Measurements from ENCODE around the gene KAT2A. TPM values are rescaled to one million over a fixed set of nuclear protein-coding genes. Genes with fewer than 3 reads are reported as not detected.

Gene KAT2A
- polyA plus RNA-seq (2013) = 51.6 TPM

DNA sequence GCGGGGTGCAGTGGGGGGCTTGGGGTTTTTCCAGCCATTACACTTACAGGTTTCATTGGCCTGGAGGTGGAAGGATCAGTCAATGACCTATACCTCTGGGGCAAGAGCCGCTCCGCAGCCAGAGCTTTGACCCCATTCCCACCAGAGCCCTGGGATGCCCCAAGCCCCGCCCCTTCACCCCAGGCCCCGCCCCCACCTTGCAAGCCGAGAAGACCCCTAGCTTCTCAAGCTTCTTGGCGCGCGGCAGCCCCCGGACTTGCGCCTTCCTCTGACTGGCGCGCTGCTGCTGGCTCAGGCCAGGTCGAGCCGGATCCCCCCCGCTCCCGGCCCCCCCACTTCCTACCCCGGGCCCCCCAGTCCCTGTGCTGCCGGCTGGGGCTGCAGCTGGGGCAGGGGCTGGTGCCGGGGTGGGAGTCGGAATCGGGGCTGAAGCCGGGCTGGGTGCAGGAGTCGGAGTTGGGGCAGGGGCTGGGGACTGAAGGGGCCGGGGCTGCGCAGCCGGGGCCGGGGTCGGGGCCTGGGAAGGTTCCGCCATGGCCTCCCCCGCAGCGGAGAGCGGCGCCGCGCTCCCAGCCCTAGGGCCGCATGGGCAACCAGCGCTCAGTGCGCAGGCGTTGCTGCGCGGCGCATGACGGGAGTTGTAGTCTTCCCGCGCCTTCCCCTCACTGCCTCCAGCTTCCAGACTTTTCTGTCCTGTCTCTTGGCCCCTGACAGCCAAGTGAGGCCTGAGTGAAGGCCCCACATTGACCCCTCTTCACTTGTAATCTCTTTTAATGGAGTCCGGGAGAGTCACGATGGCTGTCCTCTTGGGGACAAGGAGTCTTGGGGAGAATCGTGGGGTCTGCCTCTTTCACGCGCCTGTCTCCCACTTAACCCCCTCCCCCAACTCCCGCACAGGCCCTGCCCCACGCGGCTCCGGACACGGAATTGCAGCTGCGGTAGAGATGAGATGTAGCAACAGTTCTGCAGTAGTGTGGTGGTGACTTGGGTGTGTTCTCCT is at the start of gene KAT2A:
Gene KAT2A, minus strand, starts transcription at position 598 of the 1,000 bp plus-strand sequence. Its CDS starts 63 bp downstream, at position 535.
- peak within 1 kb of the TSS in 1 of 2 experiments; percentile 54 for H3K27ac ChIP-seq (ENCODE audit: insufficient read depth in 1 of 2, low read depth in 1 of 2, low read length in 2 of 2, poor library complexity in 1 of 2, severe bottlenecking in 2 of 2)
- peaks cover 0 to 15% (median 13%) of the 10 kb centered on the region in 4 experiments for H3K4me1 ChIP-seq (ENCODE audit: control extremely low read depth in 1 of 4, control insufficient read depth in 4 of 4, insufficient read depth in 4 of 4, low read length in 3 of 4)
- no peaks in the 10 kb centered on the region for H3K27me3 ChIP-seq (replicated peaks in 2 of 5; ENCODE audit: control insufficient read depth in 4 of 5, insufficient read depth in 5 of 5, low read length in 4 of 5)
- H3K36me3 ChIP-seq (ENCODE audit: control insufficient read depth in 4 of 4, insufficient read depth in 4 of 4, low read length in 3 of 4) = peaks cover 2 to 43% (median 30%) of the 10 kb centered on the region in 4 experiments
- H3K4me3 ChIP-seq (ENCODE audit: control insufficient read depth in 1 of 7, extremely low read depth in 1 of 7, insufficient read depth in 4 of 7, low read depth in 2 of 7, low read length in 6 of 7) = peak within 1 kb of the TSS; percentile 8 to 72 (median 57)
- ChIA-PET POLR2A (interaction anchor here (0.6 to 1.4 kb wide), 4 partner anchors 10 to 103 kb away, joined by 3 to 9 read pairs (median 3); partner anchors contain the start of gene DNAJC7), CTCF (interaction anchor here (0.6 to 21.8 kb wide), 17 partner anchors 9 to 159 kb away, joined by 3 to 381 read pairs (median 3); partner anchors contain the start of genes DHX58, DNAJC7, KCNH4 and NKIRAS2)
- 2% methylated on average over 24 of the region's 57 CpGs for whole genome bisulfite sequencing (ENCODE audit: insufficient coverage)
- DNase-seq = peak; percentile 56 to 77 (median 69)
- no peaks in the 10 kb centered on the region for H3K9me3 ChIP-seq (ENCODE audit: control extremely low read depth in 1 of 5, control insufficient read depth in 4 of 5, insufficient read depth in 2 of 5, low read depth in 1 of 5, low read length in 4 of 5)

DNA sequence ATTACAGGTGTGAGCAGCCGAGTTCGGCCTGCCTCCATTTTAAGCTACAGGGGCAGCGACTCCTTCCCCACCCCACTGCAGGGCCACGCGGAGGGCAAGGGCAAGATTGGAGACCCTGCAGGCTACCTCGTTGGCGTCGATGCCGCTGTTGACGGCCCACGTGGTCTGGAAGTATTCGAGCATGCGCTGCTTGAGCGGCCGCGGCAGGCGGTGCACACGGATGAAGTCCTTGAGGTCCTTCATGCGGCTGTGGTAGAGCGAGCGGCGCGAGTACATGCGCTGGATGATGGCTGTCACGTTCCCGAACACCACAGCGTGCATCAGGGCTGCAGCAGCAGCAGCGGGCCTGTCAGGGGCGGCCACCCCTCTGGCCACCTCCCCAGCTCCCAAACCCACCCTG is 48.2 kb upstream of the KAT2A start:
- no peaks in the 10 kb centered on the region for H3K27me3 ChIP-seq (replicated peaks in 2 of 5; ENCODE audit: control insufficient read depth in 4 of 5, insufficient read depth in 5 of 5, low read length in 4 of 5)
- WGBS (ENCODE audit: insufficient coverage) = 97% methylated on average over 29 of the region's 29 CpGs
- DNase-seq = no peak
- no peaks in the 10 kb centered on the region for H3K36me3 ChIP-seq (ENCODE audit: control insufficient read depth in 4 of 4, insufficient read depth in 4 of 4, low read length in 3 of 4)
- CTCF ChIA-PET = no interaction called here
- H3K4me3 ChIP-seq (ENCODE audit: control insufficient read depth in 1 of 7, extremely low read depth in 1 of 7, insufficient read depth in 4 of 7, low read depth in 2 of 7, low read length in 6 of 7) = no peak overlapping the region
- no peaks in the 10 kb centered on the region for H3K9me3 ChIP-seq (ENCODE audit: control extremely low read depth in 1 of 5, control insufficient read depth in 4 of 5, insufficient read depth in 2 of 5, low read depth in 1 of 5, low read length in 4 of 5)
- H3K4me1 ChIP-seq (ENCODE audit: control extremely low read depth in 1 of 4, control insufficient read depth in 4 of 4, insufficient read depth in 4 of 4, low read length in 3 of 4) = peaks cover 0 to 2% (median 0%) of the 10 kb centered on the region in 4 experiments
- POLR2A ChIA-PET = no interaction called here
- no peak overlapping the region for H3K27ac ChIP-seq (ENCODE audit: insufficient read depth in 1 of 2, low read depth in 1 of 2, low read length in 2 of 2, poor library complexity in 1 of 2, severe bottlenecking in 2 of 2)

DNA sequence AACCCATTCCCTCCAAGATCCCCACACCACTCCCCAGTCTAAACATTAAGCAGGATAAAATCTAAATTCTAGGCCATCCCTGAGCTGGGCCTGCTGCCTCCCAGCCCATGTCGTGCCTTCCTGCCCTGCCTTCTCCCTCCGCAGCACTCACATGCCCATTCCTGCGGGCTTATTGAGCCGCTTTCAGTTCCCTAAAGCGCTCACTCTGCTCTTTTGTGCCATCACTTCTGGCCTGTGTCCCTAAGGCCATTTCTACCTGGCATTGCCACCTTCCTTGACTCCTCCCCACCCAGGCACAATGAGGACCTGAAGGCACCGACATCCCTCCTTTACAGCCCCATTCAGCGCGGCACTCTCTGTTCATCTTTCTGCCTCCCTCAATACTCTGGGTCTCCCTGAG is 46.6 kb upstream of the KAT2A start:
- no peaks in the 10 kb centered on the region for H3K9me3 ChIP-seq (ENCODE audit: control extremely low read depth in 1 of 5, control insufficient read depth in 4 of 5, insufficient read depth in 2 of 5, low read depth in 1 of 5, low read length in 4 of 5)
- no peaks in the 10 kb centered on the region for H3K36me3 ChIP-seq (ENCODE audit: control insufficient read depth in 4 of 4, insufficient read depth in 4 of 4, low read length in 3 of 4)
- H3K4me3 ChIP-seq (ENCODE audit: control insufficient read depth in 1 of 7, extremely low read depth in 1 of 7, insufficient read depth in 4 of 7, low read depth in 2 of 7, low read length in 6 of 7) = no peak overlapping the region
- ChIA-PET POLR2A (interaction anchor here (1.6 kb wide), 1 partner anchor 12 kb away, joined by 4 read pairs; no protein-coding TSS in a partner anchor), CTCF (interaction anchor here (1.9 kb wide), 1 partner anchor 23 kb away, joined by 4 read pairs; no protein-coding TSS in a partner anchor)
- H3K27ac ChIP-seq (ENCODE audit: insufficient read depth in 1 of 2, low read depth in 1 of 2, low read length in 2 of 2, poor library complexity in 1 of 2, severe bottlenecking in 2 of 2) = no peak overlapping the region
- WGBS (ENCODE audit: insufficient coverage) = 93% methylated on average over 7 of the region's 8 CpGs
- H3K27me3 ChIP-seq (replicated peaks in 2 of 5; ENCODE audit: control insufficient read depth in 4 of 5, insufficient read depth in 5 of 5, low read length in 4 of 5) = no peaks in the 10 kb centered on the region
- no peak for DNase-seq
- peaks cover 0 to 2% (median 0%) of the 10 kb centered on the region in 4 experiments for H3K4me1 ChIP-seq (ENCODE audit: control extremely low read depth in 1 of 4, control insufficient read depth in 4 of 4, insufficient read depth in 4 of 4, low read length in 3 of 4)

DNA sequence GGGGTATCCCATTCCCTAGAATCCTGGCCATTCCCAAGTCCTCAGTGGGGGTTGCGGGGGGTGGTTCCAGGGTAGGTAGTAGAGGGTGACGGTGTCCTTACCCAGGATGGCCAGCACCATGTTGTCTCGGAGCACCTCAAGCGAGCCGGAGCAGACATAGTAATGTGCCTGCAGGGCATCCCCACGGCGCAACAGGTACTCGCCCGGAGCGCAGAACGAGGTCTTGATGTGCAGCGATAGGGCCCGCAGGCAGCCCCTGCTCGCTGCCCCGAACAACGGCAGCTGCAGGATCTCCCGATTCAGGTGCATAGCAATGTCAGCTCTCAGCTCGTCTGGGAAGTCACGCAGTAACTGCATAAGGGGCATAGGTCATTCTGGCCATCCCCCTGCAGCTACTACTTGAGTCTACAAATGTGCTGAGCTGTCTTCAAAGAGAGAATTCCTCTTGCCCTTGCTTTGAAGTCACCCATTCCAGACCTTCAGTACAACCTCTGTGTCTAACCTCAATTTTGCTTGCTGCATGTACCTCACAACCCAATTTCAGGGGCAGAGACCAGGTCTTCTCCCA is 45.1 kb upstream of the KAT2A start:
- WGBS (ENCODE audit: insufficient coverage) = 98% methylated on average over 18 of the region's 19 CpGs
- Histone ChIP-seq H3K27ac (ENCODE audit: insufficient read depth in 1 of 2, low read depth in 1 of 2, low read length in 2 of 2, poor library complexity in 1 of 2, severe bottlenecking in 2 of 2) (no peak overlapping the region), H3K27me3 (replicated peaks in 2 of 5; ENCODE audit: control insufficient read depth in 4 of 5, insufficient read depth in 5 of 5, low read length in 4 of 5) (no peaks in the 10 kb centered on the region), H3K4me1 (ENCODE audit: control extremely low read depth in 1 of 4, control insufficient read depth in 4 of 4, insufficient read depth in 4 of 4, low read length in 3 of 4) (no peaks in the 10 kb centered on the region), H3K36me3 (ENCODE audit: control insufficient read depth in 4 of 4, insufficient read depth in 4 of 4, low read length in 3 of 4) (no peaks in the 10 kb centered on the region), H3K9me3 (ENCODE audit: control extremely low read depth in 1 of 5, control insufficient read depth in 4 of 5, insufficient read depth in 2 of 5, low read depth in 1 of 5, low read length in 4 of 5) (no peaks in the 10 kb centered on the region), H3K4me3 (ENCODE audit: control insufficient read depth in 1 of 7, extremely low read depth in 1 of 7, insufficient read depth in 4 of 7, low read depth in 2 of 7, low read length in 6 of 7) (no peak overlapping the region)
- POLR2A ChIA-PET = no interaction called here
- CTCF ChIA-PET = interaction anchor here (0.7 to 1.9 kb wide), 4 partner anchors 9 to 24 kb away, joined by 3 to 4 read pairs (median 3); no protein-coding TSS in a partner anchor
- DNase-seq = no peak

DNA sequence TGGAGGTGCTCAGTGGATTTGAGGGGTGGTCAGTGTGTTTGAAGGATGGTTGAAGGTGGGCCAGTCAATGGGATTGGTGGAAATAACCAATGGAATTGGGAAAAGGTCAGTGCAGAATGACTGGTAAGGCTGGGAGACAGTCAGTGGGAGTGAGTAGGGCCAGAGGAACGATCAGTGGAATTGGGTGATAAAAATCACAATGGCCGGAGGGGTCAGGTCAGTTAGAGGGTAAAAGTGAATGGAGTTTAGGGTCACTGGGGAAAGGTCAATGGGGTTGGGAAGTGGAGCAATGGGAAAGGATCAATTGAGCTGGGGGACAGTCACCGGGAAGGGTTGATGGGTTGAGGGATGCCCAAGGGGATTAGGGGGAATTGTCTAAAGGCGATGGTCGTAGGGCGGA is 44.6 kb upstream of the KAT2A start:
- 100% methylated on average over 6 of the region's 6 CpGs for WGBS (ENCODE audit: insufficient coverage)
- no peak overlapping the region for H3K4me3 ChIP-seq (ENCODE audit: control insufficient read depth in 1 of 7, extremely low read depth in 1 of 7, insufficient read depth in 4 of 7, low read depth in 2 of 7, low read length in 6 of 7)
- ChIA-PET POLR2A (no interaction called here), CTCF (interaction anchor here (0.7 to 1.5 kb wide), 3 partner anchors 8 to 22 kb away, joined by 3 read pairs; no protein-coding TSS in a partner anchor)
- H3K9me3 ChIP-seq (ENCODE audit: control extremely low read depth in 1 of 5, control insufficient read depth in 4 of 5, insufficient read depth in 2 of 5, low read depth in 1 of 5, low read length in 4 of 5) = no peaks in the 10 kb centered on the region
- no peaks in the 10 kb centered on the region for H3K4me1 ChIP-seq (ENCODE audit: control extremely low read depth in 1 of 4, control insufficient read depth in 4 of 4, insufficient read depth in 4 of 4, low read length in 3 of 4)
- no peak for DNase-seq
- H3K27me3 ChIP-seq (replicated peaks in 2 of 5; ENCODE audit: control insufficient read depth in 4 of 5, insufficient read depth in 5 of 5, low read length in 4 of 5) = no peaks in the 10 kb centered on the region
- no peaks in the 10 kb centered on the region for H3K36me3 ChIP-seq (ENCODE audit: control insufficient read depth in 4 of 4, insufficient read depth in 4 of 4, low read length in 3 of 4)
- H3K27ac ChIP-seq (ENCODE audit: insufficient read depth in 1 of 2, low read depth in 1 of 2, low read length in 2 of 2, poor library complexity in 1 of 2, severe bottlenecking in 2 of 2) = no peak overlapping the region

DNA sequence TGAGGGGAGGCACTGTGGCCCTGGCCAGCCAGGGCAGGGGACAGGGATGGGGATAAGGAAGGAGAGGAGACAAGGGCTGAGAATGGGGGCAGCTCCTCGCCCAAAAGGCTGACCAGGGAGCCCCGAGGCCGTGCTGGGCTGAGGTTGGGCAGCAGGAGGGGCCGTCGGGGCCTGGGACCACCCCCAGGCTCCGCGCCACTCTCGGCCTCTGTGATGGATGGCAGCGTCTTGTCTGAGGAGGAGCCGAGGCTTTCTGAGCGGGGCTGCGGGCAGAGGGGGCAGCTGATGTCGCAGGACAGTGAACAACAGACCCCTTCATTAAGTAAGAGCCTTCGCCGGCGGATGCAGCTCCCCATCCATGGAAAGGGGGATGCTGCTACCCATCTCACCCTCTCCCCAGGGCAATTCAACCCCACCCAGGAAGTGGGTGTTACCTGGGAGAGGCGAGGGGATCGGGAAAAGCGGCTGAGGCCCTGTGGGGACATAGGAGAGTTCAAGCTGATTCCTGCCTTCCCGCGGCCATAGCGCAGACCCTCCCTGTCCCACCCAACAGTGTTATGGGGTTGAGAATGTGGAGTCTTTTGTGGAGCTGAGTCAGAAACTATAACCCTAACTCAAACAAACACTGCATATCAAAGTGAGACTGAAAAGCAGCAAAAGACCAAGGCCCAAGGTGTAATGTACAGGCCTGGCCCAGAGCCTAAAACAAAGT is 42.7 kb upstream of the KAT2A start:
- DNase-seq = no peak
- Histone ChIP-seq H3K9me3 (ENCODE audit: control extremely low read depth in 1 of 5, control insufficient read depth in 4 of 5, insufficient read depth in 2 of 5, low read depth in 1 of 5, low read length in 4 of 5) (no peaks in the 10 kb centered on the region), H3K4me1 (ENCODE audit: control extremely low read depth in 1 of 4, control insufficient read depth in 4 of 4, insufficient read depth in 4 of 4, low read length in 3 of 4) (no peaks in the 10 kb centered on the region), H3K36me3 (ENCODE audit: control insufficient read depth in 4 of 4, insufficient read depth in 4 of 4, low read length in 3 of 4) (no peaks in the 10 kb centered on the region), H3K27me3 (replicated peaks in 2 of 5; ENCODE audit: control insufficient read depth in 4 of 5, insufficient read depth in 5 of 5, low read length in 4 of 5) (no peaks in the 10 kb centered on the region), H3K4me3 (ENCODE audit: control insufficient read depth in 1 of 7, extremely low read depth in 1 of 7, insufficient read depth in 4 of 7, low read depth in 2 of 7, low read length in 6 of 7) (no peak overlapping the region), H3K27ac (ENCODE audit: insufficient read depth in 1 of 2, low read depth in 1 of 2, low read length in 2 of 2, poor library complexity in 1 of 2, severe bottlenecking in 2 of 2) (no peak overlapping the region)
- ChIA-PET POLR2A (no interaction called here), CTCF (interaction anchor here (0.8 to 2.0 kb wide), 5 partner anchors 16 to 41 kb away, joined by 3 to 16 read pairs (median 3); partner anchors contain the start of genes HSPB9 and KCNH4)
- 89% methylated on average over 15 of the region's 22 CpGs for WGBS (ENCODE audit: insufficient coverage)
